GM19025 (cell line): ENCODE measurements around the gene AFF1.
"Not testable (repeated sequence)": the region's sequence is repeated elsewhere in the genome, so short reads cannot be mapped to it uniquely, and the experiment has no call there.

Experiments
- ATAC-seq: cut with Tn5 transposase; IDR thresholded peaks from one replicate; pipeline ENCODE4 v1.9.1; 2021; ENCODE audit warnings: mild to moderate bottlenecking, low read depth, moderate library complexity; ENCODE audit not compliant: unreplicated experiment

AFF1 gene

DNA sequence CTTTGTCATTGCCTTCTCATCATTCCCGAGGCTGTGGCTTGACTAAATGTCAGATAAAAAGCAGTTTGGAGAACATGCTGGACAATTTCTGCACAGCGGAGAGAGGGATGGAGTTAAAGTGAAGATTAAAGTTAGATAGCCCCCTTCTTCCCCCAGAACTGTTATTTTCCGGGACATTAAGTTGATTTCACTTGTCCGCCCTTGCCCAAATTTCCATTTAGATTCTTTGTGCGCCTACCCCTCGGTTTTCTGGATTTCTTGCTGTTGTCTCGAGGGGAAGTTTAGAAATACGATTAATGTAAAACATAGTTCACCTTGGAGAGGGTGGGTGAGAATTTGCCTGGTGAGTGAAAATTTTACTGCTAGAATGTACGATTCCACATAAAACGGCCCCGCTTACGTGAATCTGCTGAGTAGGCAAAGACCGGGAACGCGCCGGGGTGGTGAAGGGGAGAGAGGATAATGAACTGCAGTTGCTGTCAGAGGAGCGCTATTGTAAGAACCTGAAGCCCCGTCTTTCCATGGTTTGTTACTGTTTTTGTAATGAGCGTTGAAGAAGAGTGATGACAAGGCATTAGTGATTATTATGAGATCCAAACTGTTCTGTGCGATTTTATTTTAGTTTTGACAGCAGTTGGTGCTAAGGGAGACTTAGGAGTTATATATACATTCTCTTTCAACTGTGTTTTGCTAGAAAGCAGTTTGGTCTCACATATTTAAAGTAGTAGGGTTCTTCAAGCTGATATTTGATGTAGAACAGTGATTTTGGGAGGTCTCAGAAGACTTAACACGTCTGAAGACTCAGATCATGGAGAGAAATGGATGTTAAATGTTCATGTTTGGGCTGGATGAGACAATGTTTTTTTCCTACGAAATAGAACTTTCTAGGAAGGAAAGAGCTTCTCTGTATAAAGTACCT, 73.0 kb downstream of the AFF1 start:
- ATAC-seq: no peak

DNA sequence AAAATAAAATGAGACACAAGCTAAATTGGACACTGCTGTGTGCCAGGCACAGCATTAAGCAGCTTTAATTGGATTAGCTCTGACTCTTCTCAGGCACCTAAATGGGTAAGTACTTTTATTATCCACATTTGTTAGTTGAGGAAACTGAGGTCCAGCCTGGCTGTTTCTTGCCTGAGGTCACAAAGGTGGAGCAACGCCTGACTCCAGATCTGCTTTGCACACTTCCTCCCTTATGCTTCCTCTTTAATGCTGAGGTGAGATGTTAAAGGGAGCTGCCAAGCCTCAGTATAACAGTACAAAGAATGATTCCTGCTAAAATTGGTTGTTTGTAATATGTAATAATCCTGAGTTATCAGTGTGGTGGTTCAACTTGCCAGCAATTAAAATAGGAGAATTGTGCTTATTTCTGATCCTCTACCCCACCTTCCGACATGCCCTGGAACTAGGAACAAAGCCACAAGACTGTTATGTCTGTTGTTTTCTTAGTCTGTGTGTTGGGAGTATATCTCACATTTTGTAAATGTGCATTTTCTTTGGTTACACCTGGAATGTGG, 74.4 kb downstream of the AFF1 start:
- ATAC-seq: no peak

DNA sequence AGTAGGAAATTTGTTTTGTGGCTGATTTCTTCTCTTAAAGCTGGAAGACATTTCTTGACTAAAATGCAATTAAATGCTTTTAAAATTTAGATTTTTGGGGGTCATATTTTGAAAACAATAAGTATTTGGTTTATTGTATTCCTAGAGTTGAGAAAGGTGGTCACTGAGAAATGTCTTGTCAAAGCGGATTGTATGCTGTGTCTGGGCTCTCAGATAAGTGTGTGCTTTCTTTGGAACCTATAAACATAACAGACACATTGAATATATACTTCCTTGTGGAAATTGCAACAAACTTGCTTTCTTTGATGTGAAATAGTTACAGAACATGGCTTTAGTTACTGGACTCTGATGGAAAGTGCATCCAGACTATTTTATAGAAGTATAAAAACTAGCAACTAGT, 75.4 kb downstream of the AFF1 start:
- no peak for ATAC-seq

DNA sequence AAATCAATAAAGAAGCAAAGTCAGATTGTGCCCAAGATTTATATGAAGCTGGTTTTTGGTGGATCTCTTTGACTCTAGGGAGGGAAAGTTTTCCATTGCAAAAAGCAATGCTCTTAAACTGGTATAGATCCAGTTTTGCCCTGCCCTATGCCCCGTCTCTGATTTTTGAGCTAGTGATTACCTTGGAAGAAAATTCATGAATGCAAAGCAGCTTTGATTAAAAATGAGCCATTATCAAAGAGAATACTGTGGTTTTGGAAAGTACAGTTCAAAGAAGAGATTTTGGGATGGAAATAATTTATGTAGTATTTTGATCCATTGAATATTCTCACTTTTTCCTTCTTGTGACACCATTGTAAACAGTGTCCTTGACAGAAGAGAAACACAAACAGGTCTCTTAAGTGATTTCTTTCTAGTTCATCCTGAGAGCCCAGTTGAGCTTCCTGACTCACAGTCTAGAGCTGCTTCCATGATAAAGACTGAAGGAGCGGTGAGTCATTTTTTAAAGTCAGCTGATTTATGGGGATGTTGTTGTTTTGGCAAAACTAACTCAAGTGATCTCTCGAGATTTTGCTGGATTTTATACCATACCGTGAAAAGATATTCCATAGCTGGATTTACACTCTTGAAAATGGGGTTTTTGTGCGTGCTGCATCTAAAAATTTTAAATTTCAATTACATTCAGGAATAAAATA, 76.7 kb downstream of the AFF1 start:
- no peak for ATAC-seq

DNA sequence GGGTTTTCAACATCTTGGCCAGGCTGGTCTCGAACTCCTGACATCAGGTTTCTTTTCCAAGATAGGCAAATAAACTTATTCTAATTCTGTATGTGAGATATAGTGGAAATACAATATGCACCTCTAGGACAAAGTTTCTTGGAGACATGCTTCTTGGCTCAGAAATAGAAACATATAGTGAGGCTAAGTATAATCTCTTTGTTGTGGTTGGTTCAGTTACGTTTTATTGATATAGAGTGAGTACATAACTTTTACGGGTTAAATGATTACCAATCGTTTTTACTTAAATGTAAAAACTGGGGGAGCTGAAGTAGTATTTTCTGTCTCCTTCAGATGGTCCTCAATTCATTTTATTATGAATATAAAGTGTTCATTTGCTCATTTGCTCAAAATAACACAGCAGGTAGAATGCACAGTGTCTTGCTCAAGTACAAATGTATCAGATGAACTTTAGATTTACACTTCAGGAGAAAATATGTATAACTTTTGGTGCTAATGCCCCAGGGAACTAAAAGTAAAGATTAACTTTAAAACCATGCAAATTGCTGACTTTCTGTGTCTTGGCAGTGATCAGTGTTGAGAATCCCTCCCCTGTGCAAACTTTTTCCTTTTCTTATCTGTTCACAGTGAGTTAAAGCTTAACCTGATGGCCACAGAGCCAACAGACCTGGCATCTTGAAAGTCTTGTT, 77.6 kb downstream of the AFF1 start:
- ATAC-seq: peak; percentile 77

DNA sequence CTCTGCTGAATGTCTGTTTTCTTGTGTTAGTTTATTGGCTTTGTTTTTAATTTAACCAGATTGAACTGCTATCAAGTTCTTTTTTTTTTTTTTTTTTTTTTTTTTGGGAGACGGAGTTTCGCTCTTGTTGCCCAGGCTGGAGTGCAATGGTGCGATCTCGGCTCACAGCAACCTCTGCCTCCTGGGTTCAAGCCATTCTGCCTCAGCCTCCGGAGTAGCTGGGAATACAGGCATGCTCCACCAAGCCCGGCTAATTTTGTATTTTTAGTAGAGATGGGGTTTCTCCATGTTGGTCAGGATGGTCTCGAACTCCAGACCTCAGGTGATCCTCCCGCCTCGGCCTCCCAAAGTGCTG, 78.1 kb downstream of the AFF1 start:
- not testable (repeated sequence) for ATAC-seq

DNA sequence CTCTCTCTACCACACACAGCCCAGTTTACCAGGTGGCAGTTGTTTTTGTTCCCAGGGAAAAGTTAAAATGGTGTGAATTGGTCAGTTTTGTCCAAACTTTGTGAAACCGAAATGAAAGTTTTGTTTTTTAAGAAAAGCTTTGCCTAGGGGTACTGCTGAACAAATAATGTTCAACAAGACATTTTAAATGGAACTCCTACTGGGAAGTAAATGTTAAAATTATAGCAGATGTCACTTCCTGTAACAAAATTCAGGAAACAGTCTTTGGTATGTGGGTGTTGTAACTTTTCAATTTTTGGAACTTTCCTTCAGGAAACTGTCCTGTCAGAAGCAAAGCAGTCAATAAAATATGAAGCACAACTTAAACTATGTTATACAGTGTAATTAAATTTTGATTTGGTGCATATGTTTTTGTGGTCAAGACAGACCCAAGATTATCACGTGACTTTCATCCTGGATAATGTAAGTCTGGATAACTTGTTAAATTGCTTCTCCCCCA, 79.5 kb downstream of the AFF1 start:
- no peak for ATAC-seq

DNA sequence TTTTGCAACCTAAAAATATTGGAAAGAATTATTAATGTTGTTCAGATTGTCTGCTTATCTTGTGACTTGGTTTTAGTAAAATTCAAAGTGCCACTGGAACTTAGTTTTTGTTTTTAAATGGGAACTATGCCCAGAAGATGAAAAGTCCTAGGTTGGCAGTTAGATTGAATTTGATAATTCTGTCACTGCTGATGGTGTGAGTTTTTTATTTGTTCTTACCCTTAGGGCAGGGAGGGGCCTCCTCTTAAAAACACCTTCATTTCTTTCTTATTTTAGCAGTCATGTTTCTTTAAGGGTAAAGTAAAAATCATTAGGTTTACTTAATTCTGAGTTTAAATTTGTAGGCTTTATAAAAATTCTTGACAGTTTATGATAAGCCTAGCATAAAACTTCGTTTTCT, 80.6 kb downstream of the AFF1 start:
- ATAC-seq: no peak

DNA sequence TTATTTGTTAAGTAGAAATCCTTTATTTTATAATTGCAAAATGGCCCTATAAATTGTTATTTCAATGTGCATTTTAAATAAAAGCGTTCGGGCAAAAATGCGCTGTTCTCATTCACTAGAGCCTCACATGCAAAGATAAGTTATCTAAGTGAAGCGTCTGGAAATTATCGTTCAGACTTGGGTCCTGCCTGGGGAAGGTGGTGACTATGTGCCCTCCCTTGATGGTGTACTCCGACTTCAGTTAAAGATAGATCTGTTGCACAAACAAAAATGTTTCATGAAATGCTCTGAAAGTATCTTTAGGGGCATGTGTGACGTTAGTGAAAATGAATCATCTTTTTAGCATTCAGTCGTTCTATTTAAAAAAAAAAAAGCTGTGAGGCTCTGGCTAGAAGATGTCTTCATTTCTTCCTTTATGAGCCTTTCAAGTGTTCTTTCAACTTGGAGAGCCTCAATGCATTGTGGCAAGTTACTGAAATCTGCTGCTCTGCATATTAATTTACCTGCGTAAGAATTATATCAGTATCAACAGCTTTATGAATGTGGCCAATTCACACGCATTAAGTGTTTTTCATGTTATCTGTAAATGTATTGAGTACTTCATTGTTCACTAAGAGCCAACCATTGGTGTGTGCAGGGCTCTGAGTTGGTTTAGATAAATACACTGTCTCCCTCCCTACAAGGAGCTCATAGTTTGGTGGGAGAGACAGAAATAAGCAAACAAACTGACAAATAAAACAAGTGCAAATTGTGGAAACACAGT, 83.0 kb downstream of the AFF1 start:
- no peak for ATAC-seq

DNA sequence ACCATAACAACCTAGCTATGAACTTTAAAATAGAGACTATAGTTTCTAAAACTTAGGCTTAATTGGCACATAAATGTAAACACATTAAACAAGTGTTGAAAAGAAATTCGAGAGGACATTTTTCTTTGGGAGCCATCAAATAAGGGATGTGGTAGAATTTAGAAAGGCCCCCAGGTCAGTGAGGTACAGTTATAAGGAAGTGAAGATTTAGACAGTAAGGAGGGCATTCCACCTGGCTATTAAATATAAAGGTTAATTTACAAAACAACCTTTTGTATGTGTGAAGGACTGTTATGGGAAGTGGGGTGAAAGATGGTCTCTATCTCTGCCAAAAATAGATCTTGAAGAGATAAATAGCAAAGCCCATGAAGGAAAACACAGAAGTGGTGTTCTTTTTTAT, 83.9 kb downstream of the AFF1 start:
- ATAC-seq: no peak

DNA sequence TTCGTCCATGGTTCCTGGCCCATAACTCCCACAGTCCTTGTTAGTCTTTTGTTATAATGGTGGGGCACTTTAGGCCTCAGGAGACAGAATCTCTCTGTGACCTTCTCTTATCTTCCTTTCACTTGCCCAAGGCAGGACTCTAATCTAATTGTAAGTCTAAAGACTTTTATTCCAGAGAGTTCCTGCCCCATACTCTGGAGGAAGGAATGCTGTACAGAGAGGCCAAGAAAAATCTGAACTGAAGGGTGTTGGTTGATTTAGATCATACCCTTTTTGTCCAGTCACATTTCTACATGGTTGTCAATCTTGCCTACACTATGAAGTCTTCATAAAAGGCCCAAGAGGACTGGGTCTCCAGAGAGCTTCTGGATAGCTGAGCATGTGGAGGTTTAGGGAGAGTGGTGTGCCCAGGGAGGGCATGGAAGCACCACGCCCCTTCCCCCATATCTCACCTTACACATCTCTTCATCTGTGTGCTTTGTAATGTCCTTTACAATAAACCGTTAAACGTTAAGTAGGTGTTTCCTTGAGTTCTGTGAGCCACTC, 84.5 kb downstream of the AFF1 start:
- ATAC-seq: no peak

DNA sequence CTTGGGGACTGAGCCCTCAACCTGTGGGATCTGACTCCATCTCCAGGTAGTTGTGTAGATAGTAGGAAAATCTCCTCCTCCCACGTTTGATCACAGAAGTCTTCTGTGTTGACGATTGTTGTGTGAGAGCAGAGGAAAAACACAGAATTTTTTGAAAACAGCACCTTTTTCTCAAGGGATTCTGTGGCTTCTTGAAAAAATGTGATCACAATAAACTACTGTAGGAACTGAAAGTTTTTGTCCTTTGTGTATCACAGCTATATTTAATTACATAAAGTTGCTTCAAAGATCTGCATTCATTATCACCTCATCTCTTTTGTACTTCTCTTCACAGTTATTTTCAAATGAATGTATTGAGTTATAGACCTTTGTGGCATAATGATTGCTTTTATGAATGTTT, 85.1 kb downstream of the AFF1 start:
- no peak for ATAC-seq

DNA sequence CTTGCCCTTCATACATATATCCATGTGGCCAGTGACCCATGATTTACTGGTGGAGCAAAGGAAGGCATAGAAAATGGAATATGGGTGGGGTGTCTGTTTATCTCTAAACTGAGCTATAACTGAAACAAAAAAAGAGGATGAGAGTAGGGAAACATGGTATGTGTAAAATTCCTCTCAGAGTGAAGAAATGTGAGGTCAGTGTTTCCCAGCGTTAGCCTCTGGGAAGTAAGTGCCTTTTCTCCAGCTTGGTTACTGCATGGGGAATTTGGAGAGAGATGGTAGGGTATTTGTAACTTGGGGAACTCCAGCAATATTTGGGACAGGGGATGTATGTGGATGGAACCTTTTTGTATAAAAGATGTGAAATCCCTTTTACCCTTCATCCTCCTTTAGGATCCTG, 89.4 kb downstream of the AFF1 start:
- ATAC-seq: no peak

DNA sequence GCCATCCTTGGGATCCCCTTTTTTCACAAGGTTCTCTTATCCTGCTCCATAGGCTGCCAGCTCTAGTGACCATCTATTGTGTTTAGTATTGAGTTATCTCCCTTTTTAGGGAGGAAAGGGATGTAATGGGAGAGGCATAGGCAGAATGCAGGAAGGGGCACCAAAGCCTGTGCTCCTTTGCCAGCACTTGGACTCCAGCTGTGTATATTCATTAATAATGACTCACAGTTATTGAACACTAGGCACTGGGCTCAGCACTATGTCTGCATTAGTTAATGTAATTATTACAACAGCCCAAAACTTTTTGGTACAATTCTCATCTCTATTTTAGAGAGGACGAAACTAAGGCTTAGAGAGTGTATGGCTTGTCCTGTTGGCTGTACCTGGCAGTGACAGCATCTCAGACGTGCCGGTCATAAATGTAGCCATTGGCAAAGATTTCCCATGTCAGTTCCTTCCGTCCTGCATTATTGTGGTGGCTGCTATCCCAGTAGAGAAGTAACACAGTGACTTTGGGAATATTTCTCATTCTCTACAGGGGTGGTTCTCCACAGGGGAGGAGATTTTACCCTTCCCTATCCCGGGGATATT, 90.3 kb downstream of the AFF1 start:
- no peak for ATAC-seq

DNA sequence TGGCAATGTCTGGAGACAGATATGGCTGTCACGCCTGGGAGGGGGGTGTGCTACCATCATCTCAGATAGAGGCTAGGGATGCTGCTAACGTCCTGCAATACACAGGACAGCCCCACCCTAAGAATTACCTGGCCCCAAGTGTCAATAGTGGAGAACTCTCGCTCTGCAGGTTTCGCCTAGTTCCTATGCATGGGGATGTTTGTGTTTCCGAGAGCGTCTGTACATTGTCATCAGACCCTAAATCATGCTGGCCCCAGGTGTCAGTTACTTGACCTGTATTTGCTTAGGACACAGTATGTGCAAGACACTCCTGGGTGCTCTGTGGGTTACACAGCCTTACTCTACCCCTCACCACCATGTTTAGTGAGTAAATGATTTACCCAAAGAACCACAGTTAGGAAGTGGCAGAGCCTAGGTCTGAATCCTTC, 90.8 kb downstream of the AFF1 start:
- ATAC-seq: peak; percentile 71

DNA sequence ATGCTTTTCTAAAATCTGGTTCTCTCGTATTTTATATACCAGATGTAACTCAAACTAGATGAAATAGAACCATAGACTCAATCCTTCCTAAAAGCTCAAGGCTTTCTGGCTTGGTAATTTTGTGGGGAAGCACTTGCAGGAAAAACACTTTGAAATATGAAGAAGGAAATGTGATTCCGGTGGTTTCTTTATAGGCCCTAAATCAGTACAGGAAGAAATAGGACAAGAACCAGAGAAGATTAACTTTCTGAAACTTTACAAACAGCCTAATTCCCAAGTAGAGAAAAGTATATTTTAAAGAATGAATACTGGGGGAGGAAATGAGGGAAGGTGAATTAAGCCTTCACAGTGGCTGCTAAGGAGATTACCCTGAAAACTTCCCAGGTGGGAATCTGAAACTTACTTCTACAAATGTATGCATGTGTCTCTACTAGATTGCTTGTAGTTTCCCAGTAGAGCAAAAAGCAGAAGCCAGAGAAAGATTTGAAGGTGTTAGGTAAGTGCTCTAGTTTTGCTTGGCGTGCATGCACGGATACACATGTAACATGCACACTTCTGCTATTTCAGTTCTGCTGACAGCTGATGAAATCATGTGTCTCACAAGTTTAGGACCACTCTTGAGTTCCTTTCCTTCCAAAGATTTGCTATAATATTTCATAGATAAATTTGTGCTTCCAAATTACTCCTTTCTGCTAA, 92.1 kb downstream of the AFF1 start:
- ATAC-seq: peak; percentile 73

DNA sequence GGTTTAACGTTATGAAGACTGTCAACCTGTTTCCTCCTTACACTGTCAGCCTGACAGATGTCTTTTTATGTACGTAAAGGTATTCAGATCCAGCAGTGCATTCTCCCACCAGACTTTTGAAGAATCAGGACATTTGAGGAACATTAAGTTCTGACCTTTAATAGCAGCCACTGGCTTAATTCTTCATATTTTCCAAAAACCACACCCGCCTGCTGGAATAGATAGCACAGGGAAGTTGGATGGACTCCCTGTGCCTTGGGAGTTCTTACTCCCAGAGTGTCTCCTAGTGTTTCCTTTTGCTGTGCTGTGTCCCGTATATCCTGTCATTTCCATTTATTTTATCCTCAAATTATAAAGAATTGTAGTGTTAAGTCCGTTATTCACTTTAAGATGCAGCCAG, 94.5 kb downstream of the AFF1 start:
- no peak for ATAC-seq

DNA sequence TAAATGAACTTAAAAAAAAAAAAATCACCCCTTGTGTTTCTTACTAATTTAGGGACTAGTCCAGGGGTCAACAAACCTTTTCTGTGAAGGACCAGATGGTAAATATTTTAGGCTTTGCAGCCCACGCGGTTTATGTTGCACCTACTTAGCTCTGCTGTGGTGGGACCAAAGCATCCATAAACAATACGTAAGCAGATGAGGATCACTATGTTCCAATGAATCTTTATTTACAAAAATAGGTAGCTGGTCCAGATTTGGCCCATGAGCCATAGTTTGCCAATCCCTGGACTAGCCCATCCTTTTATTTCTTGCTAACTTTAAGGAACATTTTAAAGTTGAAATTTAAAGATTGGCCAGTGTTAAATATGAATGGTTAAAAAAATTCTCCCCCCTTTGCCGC, 95.3 kb downstream of the AFF1 start:
- no peak for ATAC-seq
